Activated CD4-positive, alpha-beta T cell treated with anti-CD3 and anti-CD28 coated beads, Interleukin-2, amount 50 U/mL, for 48 hours (primary cell): ENCODE measurements around the gene HGS.

Source experiments
- DNase-seq, 2 experiments: peaks; one replicate each; pipeline ENCODE4 v3.0.0-alpha.2; 2020

HGS gene

GRCh38 chr17:81687770-81688541 is 4.1 kb downstream of the HGS start:
- no peak for DNase-seq

DNA sequence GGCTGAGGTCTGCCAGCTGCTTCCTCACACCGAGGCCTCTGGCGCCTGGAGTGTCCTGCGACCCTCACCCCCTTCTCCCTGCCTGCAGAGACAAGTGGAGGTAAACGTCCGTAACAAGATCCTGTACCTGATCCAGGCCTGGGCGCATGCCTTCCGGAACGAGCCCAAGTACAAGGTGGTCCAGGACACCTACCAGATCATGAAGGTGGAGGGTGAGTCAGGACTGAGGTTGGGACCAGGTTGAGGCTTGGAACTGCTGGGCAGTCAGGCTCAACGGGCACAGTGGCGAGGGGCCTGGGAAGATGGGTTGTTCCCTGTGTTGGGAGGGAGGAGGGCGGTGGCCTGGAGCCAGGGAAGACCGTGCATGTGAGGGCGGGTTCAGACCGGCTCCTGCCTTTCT is 4.8 kb downstream of the HGS start:
- no peak for DNase-seq

DNA sequence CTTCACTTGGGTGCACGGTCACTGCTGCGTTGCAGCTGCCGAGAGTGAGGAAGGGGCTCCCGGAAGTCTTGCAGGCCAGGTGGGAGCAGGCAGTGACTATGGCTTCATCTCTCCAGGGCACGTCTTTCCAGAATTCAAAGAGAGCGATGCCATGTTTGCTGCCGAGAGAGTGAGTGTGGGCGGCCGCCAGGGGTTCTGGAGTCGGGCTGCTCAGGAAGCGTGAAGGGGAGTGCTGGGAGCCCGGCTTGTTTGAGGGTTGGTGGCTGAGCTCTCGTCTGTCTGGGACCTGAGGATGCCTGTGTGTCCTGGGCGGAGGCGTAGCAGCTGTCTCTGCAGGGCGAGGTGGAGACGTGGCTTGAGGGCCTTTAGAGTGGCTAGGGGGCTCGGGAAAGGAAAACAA is 6.3 kb downstream of the HGS start:
- DNase-seq = no peak

GRCh38 chr17:81690549-81690948 is 6.7 kb downstream of the HGS start:
- no peak for DNase-seq

DNA sequence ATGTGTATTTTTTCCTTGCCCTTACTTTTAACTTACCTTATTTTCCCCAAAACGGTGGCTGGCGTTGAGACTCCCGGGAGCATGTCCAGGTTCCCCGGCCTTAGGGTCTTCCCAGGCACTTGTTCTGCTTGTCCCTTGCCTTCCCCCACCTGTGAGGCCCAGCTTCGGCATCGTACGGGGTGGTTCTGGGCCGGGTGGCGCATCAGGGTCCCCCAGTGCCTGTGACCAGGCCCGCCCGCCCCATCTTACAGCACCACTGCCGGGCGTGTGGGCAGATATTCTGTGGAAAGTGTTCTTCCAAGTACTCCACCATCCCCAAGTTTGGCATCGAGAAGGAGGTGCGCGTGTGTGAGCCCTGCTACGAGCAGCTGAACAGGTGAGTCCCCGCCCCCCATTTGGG is 7.4 kb downstream of the HGS start:
- no peak for DNase-seq

GRCh38 chr17:81691608-81692007 is 7.8 kb downstream of the HGS start:
- no peak for DNase-seq

DNA sequence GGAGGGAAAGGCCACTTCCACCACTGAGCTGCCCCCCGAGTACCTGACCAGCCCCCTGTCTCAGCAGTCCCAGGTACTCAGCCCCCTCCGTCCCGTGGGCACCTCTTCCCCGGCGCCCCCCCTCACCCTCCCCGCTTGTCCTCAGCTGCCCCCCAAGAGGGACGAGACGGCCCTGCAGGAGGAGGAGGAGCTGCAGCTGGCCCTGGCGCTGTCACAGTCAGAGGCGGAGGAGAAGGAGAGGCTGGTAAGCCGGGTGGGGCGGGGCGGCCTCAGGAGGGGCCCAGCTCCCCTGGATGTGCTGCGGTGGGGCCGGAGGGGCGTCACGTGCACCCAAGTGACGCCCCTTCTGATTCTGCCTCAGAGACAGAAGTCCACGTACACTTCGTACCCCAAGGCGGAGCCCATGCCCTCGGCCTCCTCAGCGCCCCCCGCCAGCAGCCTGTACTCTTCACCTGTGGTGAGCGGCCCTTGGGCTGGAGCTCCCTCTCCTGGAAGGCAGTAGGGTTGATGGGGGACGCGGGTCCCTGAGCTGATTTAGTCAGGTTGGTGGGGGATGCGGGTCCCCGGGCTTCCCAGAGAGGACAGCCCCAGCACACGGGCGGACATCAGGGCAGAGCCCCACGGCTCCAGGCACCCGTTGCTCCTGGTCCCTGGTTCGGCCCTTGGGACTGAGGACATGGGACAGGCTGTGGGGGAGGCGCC is 9.8 kb downstream of the HGS start:
- no peak for DNase-seq

DNA sequence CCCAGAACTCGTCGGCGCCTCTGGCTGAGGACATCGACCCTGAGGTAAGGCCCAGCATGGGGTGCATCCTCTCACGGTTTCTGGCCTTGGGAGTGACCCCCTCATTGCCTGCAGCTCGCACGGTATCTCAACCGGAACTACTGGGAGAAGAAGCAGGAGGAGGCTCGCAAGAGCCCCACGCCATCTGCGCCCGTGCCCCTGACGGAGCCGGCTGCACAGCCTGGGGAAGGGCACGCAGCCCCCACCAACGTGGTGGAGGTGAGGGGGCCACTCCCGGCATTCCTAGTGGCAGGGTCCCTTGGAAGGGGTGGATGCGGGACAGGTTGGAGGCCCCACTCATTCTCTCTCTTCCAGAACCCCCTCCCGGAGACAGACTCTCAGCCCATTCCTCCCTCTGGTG is 11.0 kb downstream of the HGS start:
- DNase-seq = no peak

- DNase-seq = no peak
Measured at GRCh38 chr17:81695211-81695610, 11.4 kb downstream of the HGS start.

DNA sequence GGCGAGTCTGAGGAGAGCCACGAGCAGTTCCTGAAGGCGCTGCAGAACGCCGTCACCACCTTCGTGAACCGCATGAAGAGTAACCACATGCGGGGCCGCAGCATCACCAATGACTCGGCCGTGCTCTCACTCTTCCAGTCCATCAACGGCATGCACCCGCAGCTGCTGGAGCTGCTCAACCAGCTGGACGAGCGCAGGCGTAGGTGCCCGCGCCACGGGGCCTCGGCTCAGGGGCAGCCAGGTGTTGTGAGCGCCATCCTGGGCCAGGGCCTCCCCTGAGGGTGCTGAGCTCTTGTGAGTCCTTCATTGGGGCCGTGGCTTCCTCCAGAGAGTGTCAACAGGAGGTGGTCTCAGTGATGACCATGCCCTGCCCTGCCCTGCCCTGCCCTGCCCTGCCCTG is 12.0 kb downstream of the HGS start:
- no peak for DNase-seq

DNA sequence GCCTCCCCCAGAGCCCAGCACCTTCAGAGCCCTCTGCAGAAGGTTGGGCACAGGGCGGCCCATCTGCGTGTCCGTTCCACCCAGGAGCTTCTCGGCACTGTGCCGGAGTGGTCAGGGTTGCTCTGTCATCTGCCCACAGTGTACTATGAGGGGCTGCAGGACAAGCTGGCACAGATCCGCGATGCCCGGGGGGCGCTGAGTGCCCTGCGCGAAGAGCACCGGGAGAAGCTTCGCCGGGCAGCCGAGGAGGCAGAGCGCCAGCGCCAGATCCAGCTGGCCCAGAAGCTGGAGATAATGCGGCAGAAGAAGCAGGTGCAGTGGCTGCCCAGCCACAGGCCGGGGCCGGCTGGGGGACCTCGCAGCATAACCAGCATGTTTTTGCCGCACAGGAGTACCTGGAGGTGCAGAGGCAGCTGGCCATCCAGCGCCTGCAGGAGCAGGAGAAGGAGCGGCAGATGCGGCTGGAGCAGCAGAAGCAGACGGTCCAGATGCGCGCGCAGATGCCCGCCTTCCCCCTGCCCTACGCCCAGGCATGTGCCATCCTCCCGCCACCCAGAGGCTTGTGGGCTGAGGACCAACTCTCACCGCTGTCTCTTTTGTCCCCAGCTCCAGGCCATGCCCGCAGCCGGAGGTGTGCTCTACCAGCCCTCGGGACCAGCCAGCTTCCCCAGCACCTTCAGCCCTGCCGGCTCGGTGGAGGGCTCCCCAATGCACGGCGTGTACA is 12.6 kb downstream of the HGS start:
- no peak for DNase-seq

GRCh38 chr17:81697261-81698044 is 13.6 kb downstream of the HGS start:
- DNase-seq = no peak

- no peak for DNase-seq
Measured at GRCh38 chr17:81700353-81701287, 16.8 kb downstream of the HGS start.

DNA sequence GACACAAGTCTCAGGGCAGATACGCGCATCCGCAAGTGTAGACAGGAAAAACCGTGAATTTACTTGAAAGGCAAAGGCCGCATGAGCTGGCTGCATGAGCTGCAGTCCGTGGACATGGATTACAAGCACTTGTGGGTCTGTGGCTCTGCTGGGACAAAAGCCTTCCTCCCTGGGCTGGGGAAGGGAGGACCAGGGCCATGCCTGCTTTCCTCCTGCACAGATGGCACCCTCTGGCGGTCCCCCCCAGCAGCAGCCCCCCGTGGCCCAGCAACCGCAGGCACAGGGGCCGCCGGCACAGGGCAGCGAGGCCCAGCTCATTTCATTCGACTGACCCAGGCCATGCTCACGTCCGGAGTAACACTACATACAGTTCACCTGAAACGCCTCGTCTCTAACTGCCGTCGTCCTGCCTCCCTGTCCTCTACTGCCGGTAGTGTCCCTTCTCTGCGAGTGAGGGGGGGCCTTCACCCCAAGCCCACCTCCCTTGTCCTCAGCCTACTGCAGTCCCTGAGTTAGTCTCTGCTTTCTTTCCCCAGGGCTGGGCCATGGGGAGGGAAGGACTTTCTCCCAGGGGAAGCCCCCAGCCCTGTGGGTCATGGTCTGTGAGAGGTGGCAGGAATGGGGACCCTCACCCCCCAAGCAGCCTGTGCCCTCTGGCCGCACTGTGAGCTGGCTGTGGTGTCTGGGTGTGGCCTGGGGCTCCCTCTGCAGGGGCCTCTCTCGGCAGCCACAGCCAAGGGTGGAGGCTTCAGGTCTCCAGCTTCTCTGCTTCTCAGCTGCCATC is 17.7 kb downstream of the HGS start:
- peak; percentile 25 to 30 for DNase-seq

DNA sequence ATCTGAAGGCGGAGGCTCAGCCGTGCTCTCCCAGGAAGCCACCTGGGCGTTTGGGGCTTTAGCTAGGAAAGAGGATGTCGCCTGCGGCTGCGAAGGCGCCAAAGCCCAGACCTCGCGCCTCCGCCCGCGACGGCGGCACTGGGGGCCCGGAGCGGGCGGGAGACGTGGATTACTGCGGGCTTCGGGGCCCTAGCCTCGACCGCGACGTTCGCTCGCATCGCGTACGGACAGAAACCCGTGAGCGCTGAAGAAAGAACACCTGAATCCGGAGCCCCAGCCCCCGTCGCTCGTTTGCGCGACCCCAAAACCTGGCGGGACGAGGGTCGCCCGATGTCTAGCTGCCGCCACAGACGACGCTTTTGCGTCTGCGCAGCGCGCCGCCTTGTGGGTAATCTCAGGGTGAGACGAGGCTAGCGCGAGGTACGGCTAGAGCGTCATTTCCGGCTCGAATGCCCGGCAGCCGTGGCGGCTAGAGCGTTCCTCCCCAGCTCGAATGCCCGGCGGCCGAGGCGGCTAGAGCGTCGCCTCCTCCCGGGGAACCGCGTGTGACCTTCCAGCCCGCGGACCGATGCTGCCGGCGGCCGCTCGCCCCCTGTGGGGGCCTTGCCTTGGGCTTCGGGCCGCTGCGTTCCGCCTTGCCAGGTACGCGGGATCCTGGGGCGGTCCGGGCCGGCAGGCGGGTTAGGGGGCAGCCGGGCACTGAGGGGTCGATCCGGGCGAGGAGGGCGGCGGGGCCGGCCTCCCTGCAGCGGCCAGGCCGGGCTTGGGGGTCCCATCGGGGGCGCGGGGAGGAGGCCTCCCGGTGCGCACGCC is 19.3 kb downstream of the HGS start, which contains the start of gene MRPL12:
TSS of gene MRPL12 (plus strand) at position 434 of the 813 bp plus-strand sequence. CDS start at position 569, 135 bp downstream.
- DNase-seq = peak; percentile 88 to 91

DNA sequence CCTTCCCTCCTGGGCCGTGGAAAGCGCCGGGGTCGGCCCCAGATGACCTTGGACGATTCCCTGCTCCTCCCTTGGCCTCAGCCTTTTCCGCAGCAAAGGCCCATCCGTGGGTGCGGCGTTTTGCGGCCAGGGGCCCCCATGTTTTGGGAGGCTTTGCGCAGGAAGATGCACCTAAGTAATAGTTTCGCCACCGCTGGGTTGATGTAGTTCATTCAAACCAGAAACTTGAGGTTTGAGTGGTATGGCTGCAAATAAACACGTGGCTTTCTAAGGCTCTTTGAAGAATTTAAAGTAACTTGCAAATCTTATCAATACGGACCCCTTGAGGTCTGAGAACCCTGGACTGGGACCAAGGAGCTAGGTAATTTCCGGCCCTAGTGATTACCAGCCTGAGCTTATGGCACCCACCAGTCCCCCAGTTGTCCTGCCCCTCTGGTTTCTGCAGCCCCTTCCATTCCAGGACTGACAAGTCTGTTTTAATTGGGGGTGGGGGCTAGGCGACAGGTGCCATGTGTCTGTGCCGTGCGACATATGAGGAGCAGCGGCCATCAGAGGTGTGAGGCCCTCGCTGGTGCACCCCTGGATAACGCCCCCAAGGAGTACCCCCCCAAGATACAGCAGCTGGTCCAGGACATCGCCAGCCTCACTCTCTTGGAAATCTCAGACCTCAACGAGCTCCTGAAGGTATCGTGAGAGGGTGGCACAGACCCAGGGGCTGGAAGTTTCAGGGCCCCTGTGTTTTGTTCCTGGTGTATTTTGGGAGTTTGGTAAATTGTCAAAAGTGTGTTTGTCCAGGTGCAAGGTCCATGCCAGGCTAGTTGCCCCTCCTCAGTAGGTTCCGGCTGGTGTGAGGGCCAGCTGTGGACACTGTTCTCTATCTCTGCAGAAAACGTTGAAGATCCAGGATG is 20.2 kb downstream of the HGS start:
- DNase-seq = peak in 1 of 2 experiments; percentile 32

DNA sequence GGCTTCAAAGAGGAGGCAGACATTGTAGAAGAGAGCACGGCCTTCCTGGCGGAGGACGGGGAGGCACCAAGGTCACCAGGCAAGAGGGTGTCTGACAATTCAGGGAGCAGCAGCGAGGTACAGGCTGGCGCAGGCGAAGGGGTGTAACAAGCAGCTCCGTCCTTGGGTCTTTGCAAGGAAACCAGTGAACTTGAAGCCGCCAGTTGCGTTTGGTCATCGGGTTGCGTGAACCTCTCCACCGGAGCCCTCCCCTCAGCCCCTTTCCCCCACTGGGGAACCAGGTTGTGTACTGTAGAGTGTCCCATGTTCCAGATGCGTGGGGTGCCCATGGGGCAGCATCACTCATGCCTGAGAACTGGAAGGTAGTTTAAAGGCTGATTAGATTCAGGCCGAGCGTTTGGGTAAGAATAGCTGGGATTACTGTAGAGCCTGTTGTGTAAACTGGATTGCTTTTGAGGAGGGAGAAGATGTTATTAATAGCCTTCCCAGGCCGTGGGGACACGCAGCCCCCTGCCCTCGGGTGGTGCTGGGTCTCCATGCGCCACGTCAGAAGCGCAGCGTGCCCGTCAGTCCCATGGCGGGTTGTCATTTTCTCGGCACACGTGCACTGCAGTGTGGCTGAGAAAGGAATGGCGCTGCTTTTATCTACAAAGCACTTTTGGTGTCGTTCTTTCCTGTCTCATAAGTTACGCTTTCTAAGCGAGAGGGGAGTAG is 21.9 kb downstream of the HGS start:
- DNase-seq = no peak

DNA sequence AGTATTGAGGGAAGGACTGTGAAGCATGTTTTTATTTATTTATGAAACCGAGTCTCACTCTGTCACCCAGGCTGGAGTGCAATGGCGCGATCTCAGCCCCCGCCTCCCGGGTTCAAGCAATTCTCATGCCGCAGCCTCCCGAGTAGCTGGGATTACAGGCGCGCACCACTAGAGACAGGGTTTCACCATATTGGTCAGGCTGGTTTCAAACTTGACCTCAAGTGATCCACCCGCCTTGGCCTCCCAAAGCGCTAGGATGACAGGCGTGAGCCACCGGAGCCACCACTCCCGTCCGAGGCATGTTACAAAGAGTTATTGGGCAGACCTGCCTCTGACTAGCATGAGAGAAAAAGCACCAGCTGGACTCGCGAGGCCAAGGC is 22.4 kb downstream of the HGS start:
- no peak for DNase-seq
